ENCODE measurements around the gene E2F4.

E2F4 gene

DNA sequence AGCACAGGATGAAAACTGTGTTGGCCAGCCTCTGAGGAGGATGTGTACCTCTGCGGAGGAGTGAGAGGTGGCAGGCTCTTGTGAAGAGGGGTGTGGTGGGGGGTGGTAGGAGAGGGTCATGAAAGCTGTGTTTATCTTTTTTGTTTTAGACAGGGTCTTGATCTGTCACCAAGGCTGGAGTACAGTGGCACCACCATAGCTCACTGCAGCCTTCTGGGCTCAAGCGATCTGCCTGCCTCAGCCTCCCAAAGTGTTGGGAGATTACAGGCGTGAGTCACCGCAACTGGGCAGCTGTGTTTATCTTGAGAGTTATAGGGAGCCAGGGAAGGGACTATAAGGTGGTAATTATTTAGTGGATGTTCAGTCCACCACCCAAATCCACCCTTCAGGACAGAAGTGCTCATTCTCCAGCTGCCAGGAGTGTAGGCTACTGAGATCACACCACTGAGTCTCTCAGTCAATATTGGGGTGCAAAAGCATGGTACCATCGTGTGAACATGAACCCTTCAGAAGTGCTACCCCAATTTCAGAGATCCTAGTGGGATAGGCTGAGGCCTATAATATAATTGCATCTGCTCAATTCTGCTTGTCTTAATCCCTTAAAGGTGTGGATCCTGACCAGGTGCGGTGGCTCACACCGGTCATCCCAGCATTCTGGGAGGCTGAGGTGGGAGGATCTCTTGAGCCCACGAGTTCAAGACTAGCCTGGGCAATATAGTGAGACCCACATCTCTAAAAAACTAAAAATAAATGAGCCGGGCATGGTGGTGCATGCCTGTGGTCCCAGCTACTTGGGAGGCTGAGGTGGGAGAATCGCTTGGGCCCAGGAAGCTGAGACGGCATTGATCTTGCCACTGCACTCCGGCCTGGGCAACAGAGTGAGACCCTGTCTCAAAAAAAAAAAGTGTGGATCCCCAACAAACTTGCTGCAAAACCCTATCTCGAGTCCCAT, 1.2 kb upstream of the E2F4 start:
- no peak for DNase-seq (ENCODE audit: low read depth)

GRCh38 chr16:67191411-67191994, 452 bp upstream of the E2F4 start:
- no peak for DNase-seq (ENCODE audit: low read depth)

GRCh38 chr16:67192781-67193361, 916 bp downstream of the E2F4 start:
- no peak for DNase-seq (ENCODE audit: low read depth)

GRCh38 chr16:67193536-67193935, 1.6 kb downstream of the E2F4 start:
- DNase-seq (ENCODE audit: low read depth), result no peak

DNA sequence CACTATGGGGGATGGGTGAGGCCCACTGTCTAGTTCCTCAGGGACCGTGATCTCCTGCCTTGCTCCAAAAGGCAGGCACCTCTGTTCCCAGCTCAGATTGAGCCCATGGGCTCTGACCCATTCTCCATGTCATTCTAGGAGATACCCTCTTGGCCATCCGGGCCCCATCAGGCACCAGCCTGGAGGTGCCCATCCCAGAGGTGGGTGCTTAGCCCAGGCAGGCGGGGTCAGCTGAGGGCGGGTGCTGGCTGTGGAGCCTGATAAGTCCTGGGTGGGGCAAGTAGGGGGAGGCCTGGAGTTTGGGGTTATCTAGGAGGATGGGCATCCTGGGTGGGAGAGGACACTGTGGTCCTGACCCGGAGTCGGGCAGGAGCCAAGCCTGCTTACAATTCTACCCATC, 2.3 kb downstream of the E2F4 start:
- no peak for DNase-seq (ENCODE audit: low read depth)

DNA sequence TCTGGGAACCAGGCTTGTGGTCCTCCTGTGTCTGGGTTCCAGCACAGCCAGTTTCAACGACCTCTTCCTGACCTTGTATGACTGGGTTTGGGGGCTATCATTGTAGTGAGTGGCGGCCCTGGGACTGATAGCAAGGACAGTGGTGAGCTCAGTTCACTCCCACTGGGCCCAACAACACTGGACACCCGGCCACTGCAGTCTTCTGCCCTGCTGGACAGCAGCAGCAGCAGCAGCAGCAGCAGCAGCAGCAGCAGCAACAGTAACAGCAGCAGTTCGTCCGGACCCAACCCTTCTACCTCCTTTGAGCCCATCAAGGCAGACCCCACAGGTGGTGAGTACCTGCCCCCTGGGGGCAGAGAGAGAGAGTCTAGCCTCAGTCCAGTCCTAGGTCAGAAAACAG, 3.7 kb downstream of the E2F4 start:
- no peak for DNase-seq (ENCODE audit: low read depth)

GRCh38 chr16:67196881-67197280, 4.9 kb downstream of the E2F4 start:
- no peak for DNase-seq (ENCODE audit: low read depth)

GRCh38 chr16:67197704-67198103, 5.7 kb downstream of the E2F4 start:
- DNase-seq (ENCODE audit: low read depth), result no peak

- no peak for DNase-seq (ENCODE audit: low read depth)
Observed at GRCh38 chr16:67198238-67198734, 6.3 kb downstream of the E2F4 start.

DNA sequence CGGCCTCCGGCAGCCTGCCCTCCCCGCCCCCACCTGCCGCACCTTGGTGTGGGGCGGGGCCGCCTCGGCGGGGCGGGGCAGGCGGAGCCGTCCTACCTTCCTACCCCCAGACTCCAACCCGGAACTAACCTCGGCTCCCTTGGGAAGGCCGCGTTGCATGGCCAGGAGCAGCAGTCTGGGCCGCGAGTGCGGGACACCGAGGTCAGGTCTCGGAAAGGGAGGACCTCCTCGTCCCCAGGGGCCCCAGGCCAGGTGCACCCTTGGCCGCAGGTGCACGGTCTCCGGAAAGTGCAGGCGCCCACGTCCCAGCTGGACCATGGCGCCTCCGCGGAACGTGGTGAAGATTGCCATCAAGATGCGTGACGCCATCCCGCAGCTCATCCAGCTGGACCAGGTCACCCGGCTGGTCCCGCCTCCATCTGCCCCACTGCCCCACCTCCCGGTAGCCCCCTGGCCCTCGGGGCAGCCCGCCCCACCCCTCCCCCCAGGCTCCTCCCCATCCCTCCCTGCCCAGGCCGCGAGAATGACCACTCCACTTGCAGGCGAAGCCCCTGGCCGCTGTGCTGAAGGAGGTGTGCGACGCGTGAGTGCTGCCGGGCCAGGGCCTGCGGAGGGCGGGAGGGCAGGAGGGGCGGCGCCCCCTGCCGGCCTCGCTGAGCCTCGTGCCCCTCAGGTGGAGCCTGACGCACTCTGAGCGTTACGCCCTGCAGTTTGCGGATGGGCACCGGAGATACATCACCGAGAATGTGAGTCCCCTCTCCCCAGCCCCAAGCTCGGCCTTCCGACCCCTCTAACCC, 7.3 kb downstream of the E2F4 start, which contains the start of gene ELMO3:
ELMO3 (plus strand) TSS at position 121 of the 797 bp plus-strand sequence; CDS start at position 317, 196 bp downstream.
- DNase-seq (ENCODE audit: low read depth), result no peak

DNA sequence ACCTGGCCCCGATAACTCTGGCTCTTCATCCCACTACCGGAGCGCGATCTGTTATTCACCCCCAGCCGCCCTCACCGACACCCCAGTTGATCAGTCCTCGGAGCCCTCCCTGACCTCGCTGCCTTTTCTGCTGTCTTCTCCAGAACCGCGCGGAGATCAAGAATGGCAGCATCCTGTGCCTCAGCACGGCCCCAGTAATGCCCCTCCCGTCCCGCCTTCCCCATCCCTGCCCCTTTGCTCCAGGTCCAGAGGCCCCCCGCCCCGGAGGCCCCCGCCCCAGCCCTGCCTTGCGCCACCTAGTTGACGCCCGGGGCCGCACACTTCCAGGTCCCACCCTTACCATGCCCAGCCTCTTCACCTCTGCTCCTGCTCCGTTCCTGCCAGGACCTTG, 7.8 kb downstream of the E2F4 start:
- no peak for DNase-seq (ENCODE audit: low read depth)

GRCh38 chr16:67200491-67200890, 8.5 kb downstream of the E2F4 start:
- DNase-seq (ENCODE audit: low read depth), result no peak

DNA sequence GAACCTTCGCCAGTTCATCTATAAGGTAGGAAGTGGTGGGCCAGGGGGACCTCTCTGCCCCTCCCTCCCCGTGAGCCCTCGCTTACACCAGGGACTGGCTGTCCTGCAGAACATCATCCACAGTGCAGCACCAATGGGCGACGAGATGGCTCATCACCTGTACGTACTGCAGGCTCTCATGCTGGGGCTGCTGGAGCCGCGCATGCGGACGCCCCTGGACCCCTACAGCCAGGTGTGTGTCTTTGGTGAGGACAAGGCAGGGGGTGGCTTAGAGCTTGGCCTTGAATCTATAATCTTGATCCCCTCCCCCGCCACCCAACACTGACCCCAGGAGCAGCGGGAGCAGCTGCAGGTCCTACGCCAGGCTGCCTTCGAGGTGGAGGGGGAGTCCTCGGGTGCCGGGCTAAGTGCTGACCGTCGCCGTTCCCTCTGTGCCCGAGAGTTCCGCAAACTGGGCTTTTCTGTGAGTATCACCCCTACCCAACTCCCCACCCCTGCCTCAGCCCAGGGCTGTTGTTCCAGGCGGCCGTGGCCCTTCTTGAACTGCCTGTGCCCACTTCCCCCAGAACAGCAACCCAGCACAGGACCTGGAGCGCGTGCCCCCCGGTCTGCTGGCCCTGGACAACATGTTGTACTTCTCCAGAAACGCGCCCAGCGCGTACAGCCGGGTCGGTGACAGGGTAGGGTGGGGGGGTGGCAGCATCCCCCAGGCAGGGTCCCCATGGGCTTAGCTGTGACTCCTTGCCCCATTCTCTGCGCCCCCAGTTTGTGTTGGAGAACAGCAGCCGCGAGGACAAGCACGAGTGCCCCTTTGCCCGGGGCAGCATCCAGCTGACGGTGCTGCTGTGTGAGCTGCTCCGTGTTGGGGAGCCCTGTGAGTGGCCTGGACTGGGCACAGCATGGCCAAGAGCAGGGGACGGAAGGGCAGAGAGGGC, 9.7 kb downstream of the E2F4 start:
- DNase-seq (ENCODE audit: low read depth), result no peak

GRCh38 chr16:67202426-67202825, 10.5 kb downstream of the E2F4 start:
- no peak for DNase-seq (ENCODE audit: low read depth)

DNA sequence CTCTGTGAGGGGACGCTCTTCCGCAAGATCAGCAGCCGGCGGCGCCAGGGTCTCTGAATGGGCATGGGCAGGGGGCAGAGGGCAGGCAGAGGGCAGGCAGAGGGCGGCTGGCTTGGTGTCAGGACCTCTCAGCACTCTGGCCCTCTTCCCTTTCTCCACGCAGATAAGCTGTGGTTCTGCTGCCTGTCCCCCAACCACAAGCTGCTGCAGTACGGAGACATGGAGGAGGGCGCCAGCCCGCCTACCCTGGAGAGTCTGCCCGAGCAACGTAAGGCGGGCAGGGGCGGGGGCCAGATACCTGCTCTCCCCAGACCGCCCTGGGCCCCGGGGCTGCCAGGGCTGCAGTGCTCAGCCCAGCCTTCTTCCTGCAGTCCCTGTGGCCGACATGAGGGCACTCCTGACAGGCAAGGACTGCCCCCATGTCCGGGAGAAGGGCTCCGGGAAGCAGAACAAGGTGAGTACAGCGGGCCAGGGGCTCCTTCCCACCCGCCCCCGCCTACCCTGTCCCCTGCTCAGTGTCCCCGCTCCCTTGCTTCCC, 11.1 kb downstream of the E2F4 start:
- no peak for DNase-seq (ENCODE audit: low read depth)

- no peak for DNase-seq (ENCODE audit: low read depth)
Observed at GRCh38 chr16:67204076-67204475, 12.1 kb downstream of the E2F4 start.

DNA sequence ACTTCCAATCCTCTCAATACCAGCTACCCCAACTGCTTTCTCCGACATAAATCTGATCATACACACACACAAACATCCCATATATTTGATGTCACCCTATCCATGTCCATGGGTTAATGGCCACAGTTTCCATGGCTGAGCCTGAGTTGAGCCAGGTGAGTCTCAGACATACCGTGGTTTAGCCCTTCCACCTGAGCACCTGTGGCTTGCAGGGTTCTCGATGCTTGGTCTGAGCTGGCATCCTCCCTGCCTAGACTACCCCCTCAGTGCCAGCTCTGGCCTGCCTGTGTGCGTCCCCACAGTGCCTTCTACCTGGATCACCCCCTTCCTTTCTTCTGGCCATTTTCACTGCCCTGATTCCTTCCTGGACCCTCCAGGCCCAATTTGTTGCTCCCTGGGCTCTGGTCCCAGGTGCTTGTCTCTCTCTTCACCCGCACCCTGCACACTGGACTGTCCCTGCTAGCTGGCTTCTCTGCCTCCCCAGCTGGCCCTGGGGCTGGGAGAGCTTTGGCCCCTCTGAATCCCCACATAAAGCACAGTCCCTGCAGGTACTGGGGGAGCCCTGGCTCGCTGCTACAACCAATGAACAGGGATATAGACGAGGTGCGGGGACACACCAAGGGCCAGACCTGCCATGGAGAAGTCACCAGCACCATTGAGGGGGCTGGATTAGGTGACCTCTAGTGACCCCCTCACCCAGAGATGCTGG, 14.3 kb downstream of the E2F4 start:
- no peak for DNase-seq (ENCODE audit: low read depth)

GRCh38 chr16:67206838-67207248, 14.9 kb downstream of the E2F4 start:
- no peak for DNase-seq (ENCODE audit: low read depth)

GRCh38 chr16:67207249-67208091, 15.5 kb downstream of the E2F4 start:
- DNase-seq (ENCODE audit: low read depth), result no peak
